ENCODE data around the gene CLEC16A. TPM values are rescaled to one million over a fixed set of nuclear protein-coding genes. Genes with fewer than 3 reads are reported as not detected.

Gene CLEC16A
- total and polyA plus RNA-seq, 2 experiments from 2014 or later, result 9.9 to 24.1 TPM

DNA sequence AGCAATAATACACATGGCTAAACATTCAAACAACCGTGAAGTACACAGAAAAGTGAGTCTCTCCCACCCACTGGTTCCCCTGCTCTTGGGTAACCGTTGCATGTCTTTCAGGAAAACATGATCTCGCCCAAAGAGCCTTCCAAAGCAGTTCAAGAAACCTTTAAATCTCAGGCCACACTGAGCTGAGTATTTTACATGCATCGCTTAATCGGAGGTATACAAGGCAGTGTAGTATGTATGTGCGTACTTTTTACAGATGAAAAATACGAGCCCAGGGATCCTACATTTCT is 1.4 kb upstream of the CLEC16A start:
- H3K4me3 ChIP-seq, result peak overlapping the region; percentile 65
- H2AFZ ChIP-seq, result peak overlapping the region; percentile 94; the same call in 1 of the 2 replicates
- H4K20me1 ChIP-seq (replicated peaks; ENCODE audit: insufficient read depth), result peaks cover 28% of the 10 kb centered on the region
- 0 out of 2 replicates have a peak, but pooled peaks cover 5% of the 10 kb centered on the region for H3K27me3 ChIP-seq (ENCODE audit: insufficient read depth)
- peaks cover 52% of the 10 kb centered on the region for H3K4me1 Mint-ChIP-seq
- H3K4me3 Mint-ChIP-seq, result peak overlapping the region; percentile 79
- H3K9me3 Mint-ChIP-seq, result no peaks in the 10 kb centered on the region
- no peaks in the 10 kb centered on the region; the same call in 2 of the 3 replicates for H3K36me3 Mint-ChIP-seq (ENCODE audit: low read depth)
- no peaks in the 10 kb centered on the region for H3K9me2 ChIP-seq (ENCODE audit: insufficient read depth)
- H3K27ac Mint-ChIP-seq, result no peak overlapping the region
- H3K27me3 Mint-ChIP-seq (ENCODE audit: insufficient read depth, low read depth, poor library complexity), result peaks cover 6% of the 10 kb centered on the region
- peaks cover 41% of the 10 kb centered on the region for H3K4me1 ChIP-seq (ENCODE audit: insufficient read depth)
- DNase-seq (ENCODE audit: low spot score), result no peak
- peak overlapping the region; percentile 96 for H3K4me2 ChIP-seq
- no peak for TF ChIP-seq JUNB (IDR thresholded peaks at IDR 0.05; ENCODE audit: unreplicated experiment)
- TF ChIP-seq, protein P1, sequence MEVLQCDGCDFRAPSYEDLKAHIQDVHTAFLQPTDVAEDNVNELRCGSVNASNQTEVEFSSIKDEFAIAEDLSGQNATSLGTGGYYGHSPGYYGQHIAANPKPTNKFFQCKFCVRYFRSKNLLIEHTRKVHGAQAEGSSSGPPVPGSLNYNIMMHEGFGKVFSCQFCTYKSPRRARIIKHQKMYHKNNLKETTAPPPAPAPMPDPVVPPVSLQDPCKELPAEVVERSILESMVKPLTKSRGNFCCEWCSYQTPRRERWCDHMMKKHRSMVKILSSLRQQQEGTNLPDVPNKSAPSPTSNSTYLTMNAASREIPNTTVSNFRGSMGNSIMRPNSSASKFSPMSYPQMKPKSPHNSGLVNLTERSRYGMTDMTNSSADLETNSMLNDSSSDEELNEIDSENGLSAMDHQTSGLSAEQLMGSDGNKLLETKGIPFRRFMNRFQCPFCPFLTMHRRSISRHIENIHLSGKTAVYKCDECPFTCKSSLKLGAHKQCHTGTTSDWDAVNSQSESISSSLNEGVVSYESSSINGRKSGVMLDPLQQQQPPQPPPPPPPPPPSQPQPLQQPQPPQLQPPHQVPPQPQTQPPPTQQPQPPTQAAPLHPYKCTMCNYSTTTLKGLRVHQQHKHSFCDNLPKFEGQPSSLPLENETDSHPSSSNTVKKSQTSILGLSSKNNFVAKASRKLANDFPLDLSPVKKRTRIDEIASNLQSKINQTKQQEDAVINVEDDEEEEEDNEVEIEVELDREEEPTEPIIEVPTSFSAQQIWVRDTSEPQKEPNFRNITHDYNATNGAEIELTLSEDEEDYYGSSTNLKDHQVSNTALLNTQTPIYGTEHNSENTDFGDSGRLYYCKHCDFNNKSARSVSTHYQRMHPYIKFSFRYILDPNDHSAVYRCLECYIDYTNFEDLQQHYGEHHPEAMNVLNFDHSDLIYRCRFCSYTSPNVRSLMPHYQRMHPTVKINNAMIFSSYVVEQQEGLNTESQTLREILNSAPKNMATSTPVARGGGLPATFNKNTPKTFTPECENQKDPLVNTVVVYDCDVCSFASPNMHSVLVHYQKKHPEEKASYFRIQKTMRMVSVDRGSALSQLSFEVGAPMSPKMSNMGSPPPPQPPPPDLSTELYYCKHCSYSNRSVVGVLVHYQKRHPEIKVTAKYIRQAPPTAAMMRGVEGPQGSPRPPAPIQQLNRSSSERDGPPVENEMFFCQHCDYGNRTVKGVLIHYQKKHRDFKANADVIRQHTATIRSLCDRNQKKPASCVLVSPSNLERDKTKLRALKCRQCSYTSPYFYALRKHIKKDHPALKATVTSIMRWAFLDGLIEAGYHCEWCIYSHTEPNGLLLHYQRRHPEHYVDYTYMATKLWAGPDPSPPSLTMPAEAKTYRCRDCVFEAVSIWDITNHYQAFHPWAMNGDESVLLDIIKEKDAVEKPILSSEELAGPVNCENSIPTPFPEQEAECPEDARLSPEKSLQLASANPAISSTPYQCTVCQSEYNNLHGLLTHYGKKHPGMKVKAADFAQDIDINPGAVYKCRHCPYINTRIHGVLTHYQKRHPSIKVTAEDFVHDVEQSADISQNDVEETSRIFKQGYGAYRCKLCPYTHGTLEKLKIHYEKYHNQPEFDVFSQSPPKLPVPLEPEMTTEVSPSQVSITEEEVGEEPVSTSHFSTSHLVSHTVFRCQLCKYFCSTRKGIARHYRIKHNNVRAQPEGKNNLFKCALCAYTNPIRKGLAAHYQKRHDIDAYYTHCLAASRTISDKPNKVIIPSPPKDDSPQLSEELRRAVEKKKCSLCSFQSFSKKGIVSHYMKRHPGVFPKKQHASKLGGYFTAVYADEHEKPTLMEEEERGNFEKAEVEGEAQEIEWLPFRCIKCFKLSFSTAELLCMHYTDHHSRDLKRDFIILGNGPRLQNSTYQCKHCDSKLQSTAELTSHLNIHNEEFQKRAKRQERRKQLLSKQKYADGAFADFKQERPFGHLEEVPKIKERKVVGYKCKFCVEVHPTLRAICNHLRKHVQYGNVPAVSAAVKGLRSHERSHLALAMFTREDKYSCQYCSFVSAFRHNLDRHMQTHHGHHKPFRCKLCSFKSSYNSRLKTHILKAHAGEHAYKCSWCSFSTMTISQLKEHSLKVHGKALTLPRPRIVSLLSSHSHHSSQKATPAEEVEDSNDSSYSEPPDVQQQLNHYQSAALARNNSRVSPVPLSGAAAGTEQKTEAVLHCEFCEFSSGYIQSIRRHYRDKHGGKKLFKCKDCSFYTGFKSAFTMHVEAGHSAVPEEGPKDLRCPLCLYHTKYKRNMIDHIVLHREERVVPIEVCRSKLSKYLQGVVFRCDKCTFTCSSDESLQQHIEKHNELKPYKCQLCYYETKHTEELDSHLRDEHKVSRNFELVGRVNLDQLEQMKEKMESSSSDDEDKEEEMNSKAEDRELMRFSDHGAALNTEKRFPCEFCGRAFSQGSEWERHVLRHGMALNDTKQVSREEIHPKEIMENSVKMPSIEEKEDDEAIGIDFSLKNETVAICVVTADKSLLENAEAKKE (CRISPR knock-in tag; IDR thresholded peaks at IDR 0.05), result no peak
- TF ChIP-seq NANOG (IDR thresholded peaks at IDR 0.05; ENCODE audit: borderline replicate concordance), result no peak
- TF ChIP-seq, protein P2, sequence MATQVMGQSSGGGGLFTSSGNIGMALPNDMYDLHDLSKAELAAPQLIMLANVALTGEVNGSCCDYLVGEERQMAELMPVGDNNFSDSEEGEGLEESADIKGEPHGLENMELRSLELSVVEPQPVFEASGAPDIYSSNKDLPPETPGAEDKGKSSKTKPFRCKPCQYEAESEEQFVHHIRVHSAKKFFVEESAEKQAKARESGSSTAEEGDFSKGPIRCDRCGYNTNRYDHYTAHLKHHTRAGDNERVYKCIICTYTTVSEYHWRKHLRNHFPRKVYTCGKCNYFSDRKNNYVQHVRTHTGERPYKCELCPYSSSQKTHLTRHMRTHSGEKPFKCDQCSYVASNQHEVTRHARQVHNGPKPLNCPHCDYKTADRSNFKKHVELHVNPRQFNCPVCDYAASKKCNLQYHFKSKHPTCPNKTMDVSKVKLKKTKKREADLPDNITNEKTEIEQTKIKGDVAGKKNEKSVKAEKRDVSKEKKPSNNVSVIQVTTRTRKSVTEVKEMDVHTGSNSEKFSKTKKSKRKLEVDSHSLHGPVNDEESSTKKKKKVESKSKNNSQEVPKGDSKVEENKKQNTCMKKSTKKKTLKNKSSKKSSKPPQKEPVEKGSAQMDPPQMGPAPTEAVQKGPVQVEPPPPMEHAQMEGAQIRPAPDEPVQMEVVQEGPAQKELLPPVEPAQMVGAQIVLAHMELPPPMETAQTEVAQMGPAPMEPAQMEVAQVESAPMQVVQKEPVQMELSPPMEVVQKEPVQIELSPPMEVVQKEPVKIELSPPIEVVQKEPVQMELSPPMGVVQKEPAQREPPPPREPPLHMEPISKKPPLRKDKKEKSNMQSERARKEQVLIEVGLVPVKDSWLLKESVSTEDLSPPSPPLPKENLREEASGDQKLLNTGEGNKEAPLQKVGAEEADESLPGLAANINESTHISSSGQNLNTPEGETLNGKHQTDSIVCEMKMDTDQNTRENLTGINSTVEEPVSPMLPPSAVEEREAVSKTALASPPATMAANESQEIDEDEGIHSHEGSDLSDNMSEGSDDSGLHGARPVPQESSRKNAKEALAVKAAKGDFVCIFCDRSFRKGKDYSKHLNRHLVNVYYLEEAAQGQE (IDR thresholded peaks at IDR 0.05; ENCODE audit: unreplicated experiment), result no peak
- TF ChIP-seq ZNF114 (CRISPR knock-in tag; IDR thresholded peaks at IDR 0.05), result no peak
- no peak for TF ChIP-seq POLR2AphosphoS5 (IDR thresholded peaks at IDR 0.05; ENCODE audit: low read depth)
- H3F3A ChIP-seq (replicated peaks; ENCODE audit: low read depth), result 0 out of 2 replicates have a peak, but pooled peaks cover 8% of the 10 kb centered on the region
- H3K79me2 ChIP-seq (replicated peaks; ENCODE audit: insufficient read depth), result peaks cover 57% of the 10 kb centered on the region
- no peaks in the 10 kb centered on the region; the same call in 1 of the 2 replicates for H3K36me3 ChIP-seq (ENCODE audit: insufficient read depth)
- H3K27ac ChIP-seq (ENCODE audit: low read depth), result 0 out of 2 replicates have a peak overlapping the region, but pooled peaks have one; percentile 30
- ATAC-seq, result no peak

All from GM23338 (cell line).